Gastrocnemius medialis (tissue), 4 donors: ENCODE data around the gene SSBP4. TPM values are rescaled to one million over a fixed set of nuclear protein-coding genes. Genes with fewer than 3 reads are reported as not detected.
"Not testable (repeated sequence)": the region's sequence is repeated elsewhere in the genome, so short reads cannot be mapped to it uniquely, and the experiment has no call there.

Experiments used
- ATAC-seq, 2 donors: fragments of 150-250 bp; one replicate each; pipeline ENCODE4 v1.9.1; 2016
- DNase-seq, 2 donors: peaks; one replicate each; pipeline ENCODE4 v3.0.0-alpha.2; 2019
- H3K27ac ChIP-seq, 4 donors: fragments of 200-600 bp; sonication (generic); 1 replicate in 1 of 4; 2 replicates in 3 of 4; pipeline ENCODE4 v1.5.1; 2016 to 2018; ENCODE audit warnings: mild to moderate bottlenecking in 2 of 4, moderate library complexity in 1 of 4
- H3K27me3 ChIP-seq, 3 donors: fragments of 200-600 bp; sonication (generic) in 2 of 3; 1 replicate in 1 of 3; 2 replicates in 2 of 3; pipeline versions ENCODE4 v1.5.1 to v1.6.0; 2016 to 2019; ENCODE audit warnings: mild to moderate bottlenecking in 1 of 3, moderate library complexity in 1 of 3
- H3K36me3 ChIP-seq, 2 donors: fragments of 200-600 bp; sonication (generic) in 1 of 2; one replicate each; pipeline ENCODE4 v1.5.1; 2017 to 2018
- H3K4me1 ChIP-seq, 2 donors: fragments of 200-600 bp; sonication (generic) in 1 of 2; one replicate each; pipeline ENCODE4 v1.5.1; 2016 to 2017; ENCODE audit warnings: mild to moderate bottlenecking in 2 of 2
- H3K4me3 ChIP-seq, 4 donors: fragments of 200-600 bp; sonication (generic) in 3 of 4; 1 replicate in 1 of 4; 2 replicates in 3 of 4; pipeline ENCODE4 v1.5.1; 2016 to 2019; ENCODE audit warnings: mild to moderate bottlenecking in 2 of 4
- H3K9me3 ChIP-seq, 3 donors: fragments of 200-600 bp; sonication (generic) in 2 of 3; 1 replicate in 1 of 3; 2 replicates in 2 of 3; pipeline ENCODE4 v1.5.1; 2016 to 2019
- CTCF ChIP-seq, 5 experiments: fragments of 450-650 bp in 3 of 5; fragments of 200-600 bp in 2 of 5; sonication (generic) in 2 of 5; IDR thresholded peaks in 4 of 5; conservative IDR thresholded peaks in 1 of 5; 1 replicate in 4 of 5; 2 replicates in 1 of 5; pipeline ENCODE4 v1.5.1; 2016 to 2019; ENCODE audit warnings: antibody characterized with exemption in 5 of 5, mild to moderate bottlenecking in 3 of 5, moderate library complexity in 3 of 5
- POLR2A ChIP-seq, 2 donors: fragments of 450-650 bp; IDR thresholded peaks; one replicate each; pipeline ENCODE4 v1.6.1; 2017; ENCODE audit warnings: antibody characterized with exemption in 2 of 2, mild to moderate bottlenecking in 2 of 2, moderate library complexity in 2 of 2
- in situ Hi-C, 4 donors: fragments of 200-750 bp; cut with MboI; loops; one replicate each; pipeline versions ENCODE4 v1.15.0 to v1.8.0; 2017; ENCODE audit warnings: low sequenced_read_pairs in 4 of 4
- intact Hi-C: fragments of 100-400 bp; cut with DNase I; formaldehyde crosslinking; loops from one replicate; pipeline ENCODE4 v1.15.1; 2023; ENCODE audit warnings: low total_unique reads
- total RNA-seq, 4 donors: library from RNA; depleted of rRNA; stranded (reverse); fragments of >200 nt; gene quantifications; one replicate each; pipeline versions ENCODE4 v1.1.0 to v1.2.3, GENCODE V29; 2016

Gene SSBP4
- total RNA-seq, 4 donors from 2014 or later = 24.7 to 65.2 (median 44.1) TPM

- no peaks in the 10 kb centered on the region for H3K36me3 ChIP-seq
- peak in 1 of 2 donors; percentile 17 for TF ChIP-seq POLR2A (IDR thresholded peaks at IDR 0.05)
- no peak for TF ChIP-seq CTCF (IDR thresholded peaks at IDR 0.05 in 4 of 5, conservative IDR thresholded peaks at IDR 0.05 in 1 of 5)
- ATAC-seq (no peak), DNase-seq (peak in 1 of 2 donors; percentile 50)
- H3K27me3 ChIP-seq = no peaks in the 10 kb centered on the region
- no peaks in the 10 kb centered on the region for H3K9me3 ChIP-seq
- peaks cover 0 to 4% of the 10 kb centered on the region in 2 donors for H3K4me1 ChIP-seq
- intact Hi-C loops (no loop called here), in situ Hi-C loops (no loop called here)
- H3K4me3 ChIP-seq = peak within 1 kb of the TSS in 1 of 4 donors; percentile 33
- peak within 1 kb of the TSS in 1 of 4 donors; percentile 18 for H3K27ac ChIP-seq
Measured at GRCh38 chr19:18397242-18398202, 21.7 kb upstream of the SSBP4 start, which contains the start of gene LRRC25. Gene LRRC25 (minus strand): TSS chr19:18397622. CDS start chr19:18396963, 659 bp downstream.

GRCh38 chr19:18399008-18399407 is 20.2 kb upstream of the SSBP4 start:
- intact Hi-C loops = no loop called here
- in situ Hi-C loops = no loop called here
- Histone ChIP-seq H3K9me3 (no peaks in the 10 kb centered on the region), H3K27ac (no peak overlapping the region), H3K36me3 (no peaks in the 10 kb centered on the region), H3K27me3 (no peaks in the 10 kb centered on the region), H3K4me1 (peaks cover 0 to 4% of the 10 kb centered on the region in 2 donors), H3K4me3 (no peak overlapping the region)
- no peak for TF ChIP-seq CTCF (IDR thresholded peaks at IDR 0.05 in 4 of 5, conservative IDR thresholded peaks at IDR 0.05 in 1 of 5)
- TF ChIP-seq POLR2A (IDR thresholded peaks at IDR 0.05) = no peak
- ATAC-seq = no peak
- DNase-seq = no peak

GRCh38 chr19:18401580-18402112 is 17.6 kb upstream of the SSBP4 start:
- no peak overlapping the region for H3K27ac ChIP-seq
- in situ Hi-C loops (loop anchor here (5.0 to 25.0 kb wide), 4 partner anchors 47 to 139 kb away; partner anchors contain the start of genes IQCN (in 2 of the 4) and PGPEP1 (in 1 of the 4)), intact Hi-C loops (loop anchor here (10.0 kb wide), 1 partner anchor 147 kb away; a partner anchor contains a TSS)
- no peaks in the 10 kb centered on the region for H3K27me3 ChIP-seq
- peak in 1 of 5 experiments; percentile 21 for TF ChIP-seq CTCF (IDR thresholded peaks at IDR 0.05 in 4 of 5, conservative IDR thresholded peaks at IDR 0.05 in 1 of 5)
- TF ChIP-seq POLR2A (IDR thresholded peaks at IDR 0.05) = no peak
- H3K4me1 ChIP-seq = peaks cover 0 to 3% of the 10 kb centered on the region in 2 donors
- H3K36me3 ChIP-seq = no peaks in the 10 kb centered on the region
- no peaks in the 10 kb centered on the region for H3K9me3 ChIP-seq
- peak; percentile 63 to 68 for DNase-seq
- peak; percentile 55 to 76 for ATAC-seq
- no peak overlapping the region for H3K4me3 ChIP-seq

- not testable (repeated sequence) for H3K4me1 ChIP-seq, H3K4me3 ChIP-seq, H3K27ac ChIP-seq, ATAC-seq, DNase-seq, H3K27me3 ChIP-seq, H3K9me3 ChIP-seq, H3K36me3 ChIP-seq
- in situ Hi-C loops = loop anchor here (5.0 to 25.0 kb wide), 4 partner anchors 48 to 140 kb away; partner anchors contain the start of genes IQCN (in 2 of the 4) and PGPEP1 (in 1 of the 4)
- intact Hi-C loops = loop anchor here (10.0 kb wide), 1 partner anchor 148 kb away; a partner anchor contains a TSS
Measured at GRCh38 chr19:18402455-18403248, 16.5 kb upstream of the SSBP4 start.

- not testable (repeated sequence) for H3K36me3 ChIP-seq, H3K27me3 ChIP-seq, H3K4me3 ChIP-seq, H3K9me3 ChIP-seq, ATAC-seq, H3K27ac ChIP-seq, DNase-seq, H3K4me1 ChIP-seq
- in situ Hi-C loops = loop anchor here in 3 of 4 donors (10.0 to 25.0 kb wide), 3 partner anchors 51 to 143 kb away; partner anchors contain the start of genes IQCN (in 2 of the 3) and PGPEP1 (in 1 of the 3)
- intact Hi-C loops = loop anchor here (10.0 kb wide), 1 partner anchor 151 kb away; a partner anchor contains a TSS
Measured at GRCh38 chr19:18405754-18406153, 13.4 kb upstream of the SSBP4 start.
